Sigmoid colon (tissue), 7 donors: ENCODE results near the gene ROBO1. TPM values are rescaled to one million over a fixed set of nuclear protein-coding genes. Genes with fewer than 3 reads are reported as not detected.

Experiments
- DNase-seq: peaks from one replicate; pipeline ENCODE4 v3.0.0-alpha.2; 2019
- H3K27ac ChIP-seq, 4 donors: fragments of 200-600 bp; sonication (generic); one replicate each; pipeline ENCODE4 v1.5.1; 2016 to 2019; ENCODE audit warnings: mild to moderate bottlenecking in 1 of 4
- H3K27me3 ChIP-seq, 3 donors: fragments of 200-600 bp; sonication (generic); one replicate each; pipeline ENCODE4 v1.5.1; 2019; ENCODE audit warnings: mild to moderate bottlenecking in 1 of 3
- H3K36me3 ChIP-seq, 4 donors: fragments of 200-600 bp; sonication (generic); one replicate each; pipeline ENCODE4 v1.5.1; 2016 to 2019
- H3K4me1 ChIP-seq, 4 donors: fragments of 200-600 bp; sonication (generic); one replicate each; pipeline ENCODE4 v1.5.1; 2017 to 2019
- H3K4me3 ChIP-seq, 4 donors: fragments of 200-600 bp; sonication (generic); one replicate each; pipeline ENCODE4 v1.5.1; 2017 to 2019; ENCODE audit warnings: mild to moderate bottlenecking in 2 of 4, moderate library complexity in 1 of 4
- H3K9me3 ChIP-seq, 4 donors: fragments of 200-600 bp in 3 of 4; sonication (generic) in 3 of 4; one replicate each; pipeline versions ENCODE4 v1.5.1 to v1.6.1; 2013 to 2019
- CTCF ChIP-seq, 4 experiments: fragments of 450-650 bp in 3 of 4; fragments of 200-600 bp in 1 of 4; IDR thresholded peaks; one replicate each; pipeline ENCODE4 v1.5.1; 2016 to 2019; ENCODE audit warnings: antibody characterized with exemption in 4 of 4, mild to moderate bottlenecking in 3 of 4, moderate library complexity in 2 of 4
- EP300 ChIP-seq, 4 donors: sonication (generic); formaldehyde crosslinking; IDR thresholded peaks; one replicate each; pipeline ENCODE4 v1.6.1; 2017; ENCODE audit warnings: antibody characterized with exemption in 4 of 4
- POLR2A ChIP-seq, 2 donors: fragments of 450-650 bp; IDR thresholded peaks; one replicate each; pipeline ENCODE4 v1.6.1; 2016; ENCODE audit warnings: antibody characterized with exemption in 2 of 2, mild to moderate bottlenecking in 2 of 2, moderate library complexity in 2 of 2
- POLR2AphosphoS5 ChIP-seq, 4 donors: sonication (generic); formaldehyde crosslinking; IDR thresholded peaks; one replicate each; pipeline ENCODE4 v1.6.1; 2017; ENCODE audit warnings: antibody characterized with exemption in 4 of 4
- WGBS, 2 donors: extraction: QIAGEN DNeasy Blood & Tissue Kit; methylation state at CpG; one replicate each; pipeline ENCODE4 v1.1.7; 2013; 5-methylcytosine and 5-hydroxymethylcytosine counted together
- intact Hi-C: fragments of 100-400 bp; cut with DNase I; formaldehyde crosslinking; loops from one replicate; pipeline ENCODE4 v1.15.1; 2023
- polyA plus RNA-seq, 3 donors: library from polyadenylated mRNA; stranded (reverse); fragments of 200-250 nt; gene quantifications; one replicate each; pipeline ENCODE4 v1.2.3, GENCODE V29; 2013
- total RNA-seq, 4 donors: library from RNA; depleted of rRNA; stranded (reverse); fragments of >200 nt; gene quantifications; one replicate each; pipeline ENCODE4 v1.1.0, GENCODE V29; 2016
- donor health status: healthy with polysubstance abuse.
- donor health status: Bipolar disorder and iron deficiency.
- donor health status: healthy.

The ROBO1 gene
- total and polyA plus RNA-seq, 7 donors = 0.69 to 45.7 (median 32.4) TPM

GRCh38 chr3:78613421-78613879 lies 1154.3 kb downstream of the ROBO1 start:
- Histone ChIP-seq H3K9me3 (no peaks in the 10 kb centered on the region), H3K27ac (no peak overlapping the region), H3K36me3 (peaks cover 0 to 34% (median 0%) of the 10 kb centered on the region in 4 donors), H3K4me3 (no peak overlapping the region), H3K27me3 (no peaks in the 10 kb centered on the region), H3K4me1 (no peaks in the 10 kb centered on the region)
- WGBS, 2 donors = 40 to 75% methylated on average over 2 of the region's 2 CpGs
- intact Hi-C loops = no loop called here
- no peak for TF ChIP-seq EP300 (IDR thresholded peaks at IDR 0.05)
- no peak for TF ChIP-seq CTCF (IDR thresholded peaks at IDR 0.05)
- no peak for DNase-seq

GRCh38 chr3:78611278-78611677 lies 1156.5 kb downstream of the ROBO1 start:
- Histone ChIP-seq H3K9me3 (no peaks in the 10 kb centered on the region), H3K27me3 (no peaks in the 10 kb centered on the region), H3K4me3 (no peak overlapping the region), H3K36me3 (peaks cover 0 to 24% (median 2%) of the 10 kb centered on the region in 4 donors), H3K4me1 (no peaks in the 10 kb centered on the region), H3K27ac (no peak overlapping the region)
- TF ChIP-seq POLR2A (IDR thresholded peaks at IDR 0.05) (no peak), EP300 (IDR thresholded peaks at IDR 0.05) (no peak), POLR2AphosphoS5 (IDR thresholded peaks at IDR 0.05) (no peak), CTCF (IDR thresholded peaks at IDR 0.05) (no peak)
- WGBS, 2 donors = 94 to 95% methylated on average over 6 of the region's 6 CpGs
- DNase-seq = no peak
- intact Hi-C loops = no loop called here

GRCh38 chr3:78610462-78611125 lies 1157.2 kb downstream of the ROBO1 start:
- intact Hi-C loops = no loop called here
- WGBS, 2 donors = 23 to 49% methylated on average over 3 of the region's 3 CpGs
- Histone ChIP-seq H3K27ac (no peak overlapping the region), H3K4me3 (no peak overlapping the region), H3K9me3 (no peaks in the 10 kb centered on the region), H3K36me3 (peaks cover 0 to 31% (median 5%) of the 10 kb centered on the region in 4 donors), H3K27me3 (no peaks in the 10 kb centered on the region), H3K4me1 (no peaks in the 10 kb centered on the region)
- TF ChIP-seq POLR2A (IDR thresholded peaks at IDR 0.05) (no peak), CTCF (IDR thresholded peaks at IDR 0.05) (no peak), EP300 (IDR thresholded peaks at IDR 0.05) (no peak), POLR2AphosphoS5 (IDR thresholded peaks at IDR 0.05) (no peak)
- DNase-seq = no peak

GRCh38 chr3:78606756-78607155 lies 1161.0 kb downstream of the ROBO1 start:
- no peak for DNase-seq
- Histone ChIP-seq H3K4me3 (no peak overlapping the region), H3K27ac (no peak overlapping the region), H3K9me3 (no peaks in the 10 kb centered on the region), H3K27me3 (no peaks in the 10 kb centered on the region), H3K36me3 (peaks cover 0 to 18% (median 6%) of the 10 kb centered on the region in 4 donors), H3K4me1 (no peaks in the 10 kb centered on the region)
- no peak for TF ChIP-seq EP300 (IDR thresholded peaks at IDR 0.05)
- TF ChIP-seq POLR2A (IDR thresholded peaks at IDR 0.05) = no peak
- TF ChIP-seq POLR2AphosphoS5 (IDR thresholded peaks at IDR 0.05) = no peak
- no peak for TF ChIP-seq CTCF (IDR thresholded peaks at IDR 0.05)
- 87 to 89% methylated on average over 7 of the region's 7 CpGs for WGBS, 2 donors
- intact Hi-C loops = no loop called here

- 89 to 91% methylated on average over 2 of the region's 2 CpGs for WGBS, 2 donors
- Histone ChIP-seq H3K9me3 (no peaks in the 10 kb centered on the region), H3K27me3 (no peaks in the 10 kb centered on the region), H3K27ac (no peak overlapping the region), H3K36me3 (peaks cover 0 to 19% (median 6%) of the 10 kb centered on the region in 4 donors), H3K4me3 (no peak overlapping the region), H3K4me1 (no peaks in the 10 kb centered on the region)
- TF ChIP-seq CTCF (IDR thresholded peaks at IDR 0.05) = no peak
- TF ChIP-seq EP300 (IDR thresholded peaks at IDR 0.05) = no peak
- no peak for DNase-seq
- intact Hi-C loops = no loop called here
Measured at GRCh38 chr3:78605178-78605577, 1162.6 kb downstream of the ROBO1 start.
